NCI-H2227 (cell line): ENCODE results near the gene E2F1.
"Not testable (repeated sequence)": the region's sequence is repeated elsewhere in the genome, so short reads cannot be mapped to it uniquely, and the experiment has no call there.

Experiments used
- DNase-seq: peaks from one replicate; lab custom pipeline; 2025; ENCODE audit not compliant: unreplicated experiment; lab: John Stamatoyannopoulos, UW

The E2F1 gene

DNA sequence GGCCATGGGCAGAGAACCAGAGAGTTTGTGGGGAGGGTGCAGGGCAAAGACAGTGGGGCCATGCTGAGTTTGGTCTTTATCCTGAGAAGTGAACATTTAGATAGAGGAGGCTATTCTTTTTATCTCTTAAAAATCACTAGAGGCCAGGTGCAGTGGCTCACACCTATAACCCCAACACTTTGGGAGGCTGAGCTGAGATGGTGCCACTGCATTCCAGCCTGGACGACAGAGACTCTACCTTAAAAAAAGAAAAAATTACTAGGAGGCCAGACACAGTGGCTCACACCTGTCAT is 25.2 kb upstream of the E2F1 start:
- no peak for DNase-seq

GRCh38 chr20:33710681-33711445 is 24.7 kb upstream of the E2F1 start:
- DNase-seq: no peak

- no peak for DNase-seq
Measured at GRCh38 chr20:33709905-33710541, 23.8 kb upstream of the E2F1 start.

GRCh38 chr20:33709398-33709797 is 23.2 kb upstream of the E2F1 start:
- DNase-seq: no peak

DNA sequence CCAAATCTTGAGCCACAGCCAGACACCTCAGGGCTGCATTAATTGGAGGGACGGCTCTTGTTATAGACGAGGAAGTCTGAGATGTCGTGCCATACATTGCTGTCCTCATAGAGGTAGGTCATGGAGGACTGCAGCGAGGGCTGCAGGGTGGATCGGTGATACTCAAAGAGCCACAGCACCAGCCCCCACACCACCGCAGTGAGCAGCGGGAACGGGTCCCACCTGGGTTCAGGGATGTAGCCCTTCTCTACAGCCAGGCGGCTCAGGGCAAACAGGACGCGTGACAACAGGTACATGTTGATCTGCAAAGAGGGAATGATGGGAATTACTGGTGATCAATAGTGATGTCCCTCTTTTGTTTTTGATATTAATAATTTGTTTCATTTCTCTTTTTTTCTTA is 21.5 kb upstream of the E2F1 start:
- no peak for DNase-seq

- no peak for DNase-seq
Measured at GRCh38 chr20:33704197-33704924, 18.2 kb upstream of the E2F1 start.

DNA sequence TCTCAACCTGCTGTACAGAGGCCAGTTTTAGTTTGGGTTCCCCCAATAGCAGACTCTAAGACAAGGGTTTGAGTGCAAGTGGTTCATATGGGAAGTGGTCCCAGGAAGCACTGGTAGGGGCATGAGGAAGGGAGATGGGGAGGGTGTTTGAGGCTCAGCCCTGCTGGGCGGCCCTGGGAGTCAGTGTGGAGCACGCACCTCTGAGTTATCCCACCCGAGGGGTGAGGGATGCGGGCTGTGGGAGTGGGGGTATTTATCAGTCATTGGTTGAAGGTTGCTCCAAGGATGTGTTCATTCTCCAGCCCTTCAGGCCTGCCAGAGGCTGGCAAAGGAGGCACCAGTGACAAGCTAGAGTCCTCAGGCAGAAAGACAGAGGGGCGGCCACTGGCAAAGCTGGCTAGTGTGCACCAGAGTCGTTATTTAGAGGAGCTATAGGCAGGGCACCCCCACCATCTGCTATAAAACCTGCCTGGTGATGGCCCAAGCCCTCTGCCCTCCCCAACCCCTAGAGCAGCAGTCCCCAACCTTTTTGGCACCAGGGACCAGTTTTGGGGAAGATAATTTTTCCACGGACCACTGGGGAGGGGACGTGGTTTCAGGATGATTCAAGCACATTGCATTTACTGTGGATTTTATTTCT is 17.4 kb upstream of the E2F1 start:
- no peak for DNase-seq

- DNase-seq: no peak
Measured at GRCh38 chr20:33702861-33703260, 16.7 kb upstream of the E2F1 start.

GRCh38 chr20:33701629-33702450 is 15.7 kb upstream of the E2F1 start:
- no peak for DNase-seq

DNA sequence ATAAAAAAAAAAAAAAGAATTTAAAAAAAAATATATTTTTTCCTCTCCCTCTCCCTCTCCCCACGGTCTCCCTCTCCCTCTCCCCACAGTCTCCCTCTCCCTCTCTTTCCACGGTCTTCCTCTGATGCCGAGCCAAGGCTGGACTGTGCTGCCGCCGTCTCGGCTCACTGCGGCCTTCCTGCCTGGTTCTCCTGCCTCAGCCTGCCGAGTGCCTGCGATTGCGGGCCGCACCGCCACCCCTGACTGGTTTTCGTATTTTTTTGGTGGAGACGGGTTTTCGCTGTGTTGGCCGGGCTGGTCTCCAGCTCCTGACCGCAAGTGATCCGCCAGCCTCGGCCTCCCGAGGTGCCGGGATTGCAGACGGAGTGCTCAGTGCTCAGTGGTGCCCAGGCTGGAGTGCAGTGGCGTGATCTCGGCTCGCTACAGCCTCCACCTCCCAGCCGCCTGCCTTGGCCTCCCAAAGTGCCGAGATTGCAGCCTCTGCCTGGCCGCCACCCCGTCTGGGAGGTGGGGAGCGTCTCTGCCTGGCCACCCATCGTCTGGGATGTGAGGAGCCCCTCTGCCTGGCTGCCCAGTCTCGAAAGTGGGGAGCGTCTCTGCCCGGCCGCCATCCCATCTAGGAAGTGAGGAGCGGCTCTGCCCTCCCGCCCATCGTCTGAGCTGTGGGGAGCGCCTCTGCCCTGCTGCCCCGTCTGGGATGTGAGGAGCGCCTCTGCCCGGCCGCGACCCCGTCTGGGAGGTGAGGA is 14.7 kb upstream of the E2F1 start:
- DNase-seq: not testable (repeated sequence)

GRCh38 chr20:33698966-33699365 is 12.8 kb upstream of the E2F1 start:
- DNase-seq: not testable (repeated sequence)

- DNase-seq: no peak
Measured at GRCh38 chr20:33697129-33697528, 10.9 kb upstream of the E2F1 start.

GRCh38 chr20:33696448-33696847 is 10.3 kb upstream of the E2F1 start:
- DNase-seq: no peak

DNA sequence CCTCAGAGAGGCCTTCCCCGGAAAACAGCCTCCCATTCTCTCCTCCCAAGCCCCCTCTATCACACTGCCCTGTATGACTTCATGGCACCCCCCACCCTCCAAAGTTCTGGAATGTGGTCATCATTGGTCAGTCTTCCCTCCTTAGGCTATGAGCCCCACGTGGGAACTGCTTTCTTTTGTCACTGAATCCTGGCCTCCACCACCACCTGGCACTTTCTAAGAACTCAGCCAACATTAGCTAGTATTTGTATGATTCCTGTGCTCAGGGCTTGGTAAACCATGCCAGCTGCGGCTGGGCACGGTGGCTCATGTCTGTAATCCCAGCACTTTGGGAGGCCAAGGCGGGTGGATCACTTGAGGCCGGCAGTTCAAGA is 8.4 kb upstream of the E2F1 start:
- no peak for DNase-seq

GRCh38 chr20:33693741-33694638 is 7.8 kb upstream of the E2F1 start:
- no peak for DNase-seq

DNA sequence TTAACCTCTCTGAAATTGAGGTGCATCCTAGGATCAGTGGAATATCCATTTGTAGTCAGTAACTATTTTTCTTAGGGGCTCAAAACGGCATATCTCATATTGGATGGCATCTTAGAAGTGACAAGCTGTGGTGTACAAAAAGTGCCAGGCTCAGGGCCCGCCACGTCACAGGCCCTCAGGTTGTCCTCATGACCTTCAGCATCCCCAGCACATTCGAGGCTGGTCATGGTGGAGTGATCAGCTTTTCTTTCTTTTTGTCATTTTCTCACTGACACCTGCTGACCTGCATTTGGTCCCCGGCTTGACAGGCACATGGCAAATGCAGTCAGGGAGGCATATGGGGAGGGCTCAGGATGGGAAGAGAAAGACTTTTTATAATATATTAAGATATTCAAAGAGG is 7.1 kb upstream of the E2F1 start:
- no peak for DNase-seq

DNA sequence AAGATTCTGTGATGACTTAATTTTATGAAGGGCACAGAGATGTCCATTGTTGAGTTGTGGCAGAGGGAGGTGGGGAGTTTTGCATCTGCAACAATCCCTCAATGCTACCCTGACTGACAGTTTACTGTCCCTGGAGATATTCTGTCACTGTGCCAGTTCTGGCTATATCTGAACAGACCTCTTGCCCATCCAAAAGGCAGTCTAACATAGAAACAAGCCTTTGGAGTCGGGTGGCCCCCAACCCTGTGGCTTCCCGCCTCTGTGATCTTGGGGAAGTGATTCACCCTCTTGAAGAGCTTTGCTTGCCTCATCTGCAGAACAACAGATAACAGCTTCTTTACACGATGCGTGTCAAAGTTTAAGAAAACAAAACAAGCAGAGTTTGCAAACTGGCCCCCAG is 3.8 kb upstream of the E2F1 start:
- DNase-seq: no peak

GRCh38 chr20:33689493-33689892 is 3.3 kb upstream of the E2F1 start:
- DNase-seq: no peak

GRCh38 chr20:33688938-33689424 is 2.8 kb upstream of the E2F1 start:
- no peak for DNase-seq
